B cell (primary cell): ENCODE measurements around the gene HIGD2B. TPM values are rescaled to one million over a fixed set of nuclear protein-coding genes. Genes with fewer than 3 reads are reported as not detected.
"Not testable (repeated sequence)": the region's sequence is repeated elsewhere in the genome, so short reads cannot be mapped to it uniquely, and the experiment has no call there.

Experiments used
- ATAC-seq: fragments of 200-7000 bp; cut with Tn5 transposase; one replicate; pipeline ENCODE4 v1.10.0; 2021; ENCODE audit warnings: low read depth, mild to moderate bottlenecking, moderate number of reproducible peaks, moderate library complexity
- CTCF ChIA-PET: fragments of 350-600 bp; sonication (Branson Sonifier 250); formaldehyde crosslinking; loops from one replicate; lab custom pipeline; 2021; ENCODE audit warnings: antibody characterized with exemption, inconsistent platforms; lab: Charles Lee
- POLR2A ChIA-PET: fragments of 350-600 bp; sonication (Branson Sonifier 250); formaldehyde crosslinking; loops from one replicate; lab custom pipeline; 2021; ENCODE audit warnings: antibody characterized with exemption; lab: Charles Lee
- DNase-seq: peaks from one replicate; pipeline ENCODE4 v3.0.0; 2013
- H2AFZ ChIP-seq: 2 replicates; pipeline ENCODE4 v1.6.1; 2012; ENCODE audit warnings: mild to moderate bottlenecking, low read depth, low read length; ENCODE audit not compliant: insufficient read depth, poor library complexity, severe bottlenecking
- H3K27ac ChIP-seq, 2 donors: 1 replicate in 1 of 2; 2 replicates in 1 of 2; pipeline ENCODE4 v1.5.1; 2012 to 2013; ENCODE audit warnings: low read length in 2 of 2, mild to moderate bottlenecking in 2 of 2, moderate library complexity in 1 of 2
- H3K27me3 ChIP-seq, 4 experiments: fragments of 200-600 bp in 1 of 4; sonication (generic) in 1 of 4; replicated peaks in 1 of 4; 1 replicate in 2 of 4; 2 replicates in 2 of 4; pipeline versions ENCODE4 v1.6.1 to v1.7.0; 2013 to 2016; ENCODE audit warnings: low read length in 3 of 4, mild to moderate bottlenecking in 2 of 4, mixed read lengths in 1 of 4, moderate library complexity in 1 of 4; ENCODE audit not compliant: insufficient read depth in 4 of 4, control insufficient read depth in 3 of 4; ENCODE audit errors: control extremely low read depth in 1 of 4
- H3K36me3 ChIP-seq, 2 experiments: replicated peaks in 1 of 2; 1 replicate in 1 of 2; 2 replicates in 1 of 2; pipeline versions ENCODE4 v1.6.1 to v1.7.1; 2013; ENCODE audit warnings: low read length in 1 of 2; ENCODE audit not compliant: insufficient read depth in 2 of 2, control insufficient read depth in 1 of 2; ENCODE audit errors: control extremely low read depth in 1 of 2, extremely low read depth in 1 of 2
- H3K4me1 ChIP-seq, 2 donors: fragments of 200-600 bp in 1 of 2; sonication (generic) in 1 of 2; 1 replicate in 1 of 2; 2 replicates in 1 of 2; pipeline versions ENCODE4 v1.5.1 to v1.6.1; 2013 to 2017; ENCODE audit warnings: low read length in 2 of 2; ENCODE audit not compliant: control insufficient read depth in 2 of 2, insufficient read depth in 2 of 2
- H3K4me2 ChIP-seq: replicated peaks from 2 replicates; pipeline ENCODE3; 2012; ENCODE audit warnings: mild to moderate bottlenecking, low read depth, low read length; ENCODE audit not compliant: poor library complexity, severe bottlenecking
- H3K4me3 ChIP-seq, 5 experiments: fragments of 200-600 bp in 1 of 5; sonication (generic) in 1 of 5; 1 replicate in 3 of 5; 2 replicates in 2 of 5; pipeline versions ENCODE4 v1.5.1 to v1.7.0; 2011 to 2016; ENCODE audit warnings: low read length in 4 of 5, mild to moderate bottlenecking in 4 of 5, low read depth in 2 of 5, control low read depth in 1 of 5, moderate library complexity in 1 of 5; ENCODE audit not compliant: insufficient read depth in 1 of 5; ENCODE audit errors: control extremely low read depth in 1 of 5, extremely low read depth in 1 of 5
- H3K79me2 ChIP-seq: fragments of 200-600 bp; sonication (generic); one replicate; pipeline ENCODE4 v1.6.0; 2016; ENCODE audit warnings: low read length; ENCODE audit not compliant: control insufficient read depth, insufficient read depth
- H3K9ac ChIP-seq: fragments of 200-600 bp; sonication (generic); 2 replicates; pipeline ENCODE4 v1.6.1; 2017; ENCODE audit warnings: mild to moderate bottlenecking, low read length, moderate library complexity
- H3K9me3 ChIP-seq, 3 donors: one replicate each; pipeline versions ENCODE4 v1.6.1 to v1.7.1; 2013; ENCODE audit warnings: low read length in 2 of 3; ENCODE audit not compliant: control insufficient read depth in 2 of 3, insufficient read depth in 1 of 3; ENCODE audit errors: control extremely low read depth in 1 of 3
- H4K20me1 ChIP-seq: 2 replicates; pipeline ENCODE4 v1.6.0; 2012; ENCODE audit warnings: mild to moderate bottlenecking, low read length; ENCODE audit not compliant: insufficient read depth, control insufficient read depth, poor library complexity, severe bottlenecking
- H3K27ac Mint-ChIP-seq: one replicate; pipeline ENCODE4 v1.8.0; 2021; ENCODE audit warnings: mixed read lengths
- H3K27me3 Mint-ChIP-seq: one replicate; pipeline ENCODE4 v1.8.0; 2021; ENCODE audit warnings: mixed read lengths
- H3K4me1 Mint-ChIP-seq: one replicate; pipeline ENCODE4 v1.8.0; 2021; ENCODE audit warnings: mixed read lengths
- H3K4me3 Mint-ChIP-seq: one replicate; pipeline ENCODE4 v1.8.0; 2021; ENCODE audit warnings: mixed read lengths
- H3K9me3 Mint-ChIP-seq: one replicate; pipeline ENCODE4 v1.8.0; 2022; ENCODE audit warnings: mixed read lengths; ENCODE audit not compliant: insufficient read depth
- CTCF ChIP-seq: fragments of 200-600 bp; IDR thresholded peaks from one replicate; pipeline ENCODE4 v1.8.0; 2022; ENCODE audit warnings: antibody characterized with exemption, mild to moderate bottlenecking
- EZH2 ChIP-seq: IDR thresholded peaks from 2 replicates; pipeline ENCODE4 v1.6.1; 2012; ENCODE audit warnings: borderline replicate concordance, low read depth, mild to moderate bottlenecking, moderate library complexity, low read length; ENCODE audit not compliant: insufficient read depth, poor library complexity, severe bottlenecking
- WGBS: methylation state at CpG from one replicate; pipeline ENCODE4 v1.1.5; 2013; ENCODE audit warnings: missing lambda C conversion rate; ENCODE audit not compliant: insufficient coverage; 5-methylcytosine and 5-hydroxymethylcytosine counted together
- intact Hi-C: fragments of 100-400 bp; cut with micrococcal nuclease; formaldehyde crosslinking; loops from one replicate; pipeline ENCODE4 v1.10.0; 2022
- polyA plus RNA-seq: library from polyadenylated mRNA; depleted of rRNA; stranded (reverse); fragments of >200 nt; gene quantifications from 2 replicates; pipeline ENCODE4 v1.2.3, GENCODE V29; 2012
- total RNA-seq, 2 donors: library from RNA; stranded (reverse); fragments of 120-200 nt in 1 of 2; gene quantifications; 1 replicate in 1 of 2; 2 replicates in 1 of 2; pipeline versions ENCODE4 v1.2.3 to v1.2.4, GENCODE V29; 2013 to 2022

The HIGD2B gene
- total and polyA plus RNA-seq, 2 donors (not counting 1 experiment from before 2014, with no cell fraction given): 0.52 TPM; not detected in 1

DNA sequence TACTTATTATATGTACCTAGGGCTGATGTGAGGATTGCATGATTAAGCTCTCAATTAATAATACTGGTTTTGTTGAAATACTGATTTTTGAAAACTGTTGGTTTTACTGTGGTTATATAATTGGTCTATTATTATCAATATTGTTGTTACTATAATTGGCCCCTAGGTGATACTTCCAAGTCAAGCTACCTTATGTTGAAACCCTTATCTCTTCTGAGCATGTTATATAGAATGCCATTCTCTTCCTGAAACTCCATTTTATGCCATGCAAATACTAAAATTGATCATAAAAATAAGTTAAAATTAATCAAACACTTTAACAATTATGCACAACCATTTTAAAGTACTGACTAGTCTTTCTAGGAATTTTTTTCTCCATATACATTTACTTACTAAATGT, 46.1 kb upstream of the HIGD2B start:
- Histone ChIP-seq H3K9me3 (no peaks in the 10 kb centered on the region), H3K4me2 (no peak overlapping the region), H3K79me2 (no peaks in the 10 kb centered on the region), H3K9ac (no peak overlapping the region), H3K4me1 (no peaks in the 10 kb centered on the region), H2AFZ (no peak overlapping the region), H3K27ac (no peak overlapping the region), H3K27me3 (no peaks in the 10 kb centered on the region), H4K20me1 (no peaks in the 10 kb centered on the region), H3K4me3 (no peak overlapping the region), H3K36me3 (peaks cover 14 to 36% of the 10 kb centered on the region in 2 experiments)
- H3K4me1 Mint-ChIP-seq: no peaks in the 10 kb centered on the region
- H3K27me3 Mint-ChIP-seq: no peaks in the 10 kb centered on the region
- H3K4me3 Mint-ChIP-seq: no peak overlapping the region
- ChIA-PET CTCF (no interaction called here), POLR2A (no interaction called here)
- TF ChIP-seq EZH2 (no peak), CTCF (no peak)
- intact Hi-C loops: no loop called here
- no peaks in the 10 kb centered on the region for H3K9me3 Mint-ChIP-seq
- no peak overlapping the region for H3K27ac Mint-ChIP-seq
- no peak for DNase-seq
- ATAC-seq: no peak

DNA sequence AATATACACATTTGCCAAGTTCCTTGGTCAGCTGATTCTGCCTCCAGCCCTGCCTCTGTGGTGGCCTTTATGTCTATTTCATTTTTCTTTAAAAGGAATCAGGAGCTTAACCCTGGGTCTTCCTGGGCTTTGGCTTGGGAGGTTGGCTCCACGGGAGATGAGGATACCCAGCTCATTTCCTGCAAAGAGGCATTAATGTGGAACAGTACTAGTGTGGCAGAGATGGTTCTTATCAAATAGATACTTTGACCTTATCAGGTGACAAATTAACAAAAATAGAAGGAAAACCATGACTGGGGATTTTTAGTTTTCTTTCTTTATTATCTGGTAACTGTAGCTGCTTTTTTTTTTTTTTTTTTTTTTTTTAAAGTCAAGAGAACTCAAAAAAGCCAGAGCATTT, 42.8 kb upstream of the HIGD2B start:
- intact Hi-C loops: loop anchor here (10.0 kb wide), 1 partner anchor 516 kb away; no protein-coding TSS in a partner anchor
- no peaks in the 10 kb centered on the region for H3K4me1 Mint-ChIP-seq
- Histone ChIP-seq H3K27ac (no peak overlapping the region), H3K79me2 (no peaks in the 10 kb centered on the region), H2AFZ (no peak overlapping the region), H3K27me3 (no peaks in the 10 kb centered on the region), H3K9ac (no peak overlapping the region), H3K4me2 (no peak overlapping the region), H3K9me3 (no peaks in the 10 kb centered on the region), H3K36me3 (peaks cover 8 to 17% of the 10 kb centered on the region in 2 experiments), H3K4me3 (no peak overlapping the region), H3K4me1 (no peaks in the 10 kb centered on the region), H4K20me1 (no peaks in the 10 kb centered on the region)
- no CpG with 5 or more reads among the region's 1 CpG for WGBS
- no peaks in the 10 kb centered on the region for H3K9me3 Mint-ChIP-seq
- POLR2A ChIA-PET: no interaction called here
- DNase-seq (no peak), ATAC-seq (no peak)
- CTCF ChIA-PET: interaction anchor here (1.0 kb wide), 1 partner anchor 10 kb away, joined by 3 read pairs; no protein-coding TSS in a partner anchor
- no peak overlapping the region for H3K4me3 Mint-ChIP-seq
- TF ChIP-seq CTCF (no peak), EZH2 (no peak)
- H3K27ac Mint-ChIP-seq: no peak overlapping the region
- no peaks in the 10 kb centered on the region for H3K27me3 Mint-ChIP-seq

- H3K4me3 Mint-ChIP-seq, H3K27ac Mint-ChIP-seq, H3K9me3 Mint-ChIP-seq, H3K79me2 ChIP-seq, H3K27me3 Mint-ChIP-seq, H3K9ac ChIP-seq, H3K27ac ChIP-seq, ATAC-seq, H3K4me3 ChIP-seq, H3K27me3 ChIP-seq, H3K4me1 ChIP-seq, H2AFZ ChIP-seq, H3K9me3 ChIP-seq, H3K4me2 ChIP-seq, POLR2A ChIA-PET, H4K20me1 ChIP-seq, H3K4me1 Mint-ChIP-seq, DNase-seq: not testable (repeated sequence)
- 90% methylated on average over 1 of the region's 1 CpG for WGBS
- peaks cover 8 to 17% of the 10 kb centered on the region in 2 experiments for H3K36me3 ChIP-seq
- CTCF ChIA-PET: interaction anchor here (1.0 kb wide), 1 partner anchor 11 kb away, joined by 3 read pairs; no protein-coding TSS in a partner anchor
- intact Hi-C loops: loop anchor here (10.0 kb wide), 1 partner anchor 517 kb away; no protein-coding TSS in a partner anchor
These were observed 42.3 kb upstream of the HIGD2B start for GRCh38 chr15:72728249-72728648.
